Endothelial cell of hepatic sinusoid (primary cell): ENCODE data around the gene BAZ2B.
"Not testable (repeated sequence)": the region's sequence is repeated elsewhere in the genome, so short reads cannot be mapped to it uniquely, and the experiment has no call there.

ENCODE experiments used
- in situ Hi-C: cut with HindIII; loops from 2 replicates; pipeline ENCODE4 v1.10.0; 2017; ENCODE audit warnings: low sequenced_read_pairs

BAZ2B gene

GRCh38 chr2:159542101-159542500 is 74.2 kb downstream of the BAZ2B start:
- in situ Hi-C loops, result no loop called here

GRCh38 chr2:159539701-159540100 is 76.6 kb downstream of the BAZ2B start:
- in situ Hi-C loops, result no loop called here

GRCh38 chr2:159538801-159539200 is 77.5 kb downstream of the BAZ2B start:
- in situ Hi-C loops, result no loop called here

GRCh38 chr2:159535261-159535660 is 81.1 kb downstream of the BAZ2B start:
- in situ Hi-C loops, result not testable (repeated sequence)

GRCh38 chr2:159531475-159531874 is 84.9 kb downstream of the BAZ2B start:
- in situ Hi-C loops, result no loop called here

GRCh38 chr2:159526433-159526832 is 89.9 kb downstream of the BAZ2B start:
- in situ Hi-C loops, result no loop called here

- in situ Hi-C loops, result no loop called here
Measured at GRCh38 chr2:159525012-159525411, 91.3 kb downstream of the BAZ2B start.

GRCh38 chr2:159521272-159521671 is 95.1 kb downstream of the BAZ2B start:
- in situ Hi-C loops, result no loop called here

GRCh38 chr2:159518321-159519005 is 97.9 kb downstream of the BAZ2B start:
- in situ Hi-C loops, result no loop called here

GRCh38 chr2:159516241-159516758 is 100.0 kb downstream of the BAZ2B start:
- in situ Hi-C loops, result no loop called here

- in situ Hi-C loops, result no loop called here
Measured at GRCh38 chr2:159515441-159515840, 100.9 kb downstream of the BAZ2B start.

- in situ Hi-C loops, result no loop called here
Measured at GRCh38 chr2:159513745-159514144, 102.6 kb downstream of the BAZ2B start.

GRCh38 chr2:159508140-159508539 is 108.2 kb downstream of the BAZ2B start:
- in situ Hi-C loops, result no loop called here

GRCh38 chr2:159506764-159507440 is 109.4 kb downstream of the BAZ2B start:
- in situ Hi-C loops, result no loop called here

- in situ Hi-C loops, result no loop called here
Measured at GRCh38 chr2:159506202-159506601, 110.1 kb downstream of the BAZ2B start.

- in situ Hi-C loops, result no loop called here
Measured at GRCh38 chr2:159505196-159505595, 111.2 kb downstream of the BAZ2B start.

GRCh38 chr2:159501743-159502142 is 114.6 kb downstream of the BAZ2B start:
- in situ Hi-C loops, result no loop called here

GRCh38 chr2:159497847-159498246 is 118.5 kb downstream of the BAZ2B start:
- in situ Hi-C loops, result no loop called here

GRCh38 chr2:159497256-159497655 is 119.1 kb downstream of the BAZ2B start:
- in situ Hi-C loops, result no loop called here

- in situ Hi-C loops, result no loop called here
Measured at GRCh38 chr2:159489476-159489875, 126.9 kb downstream of the BAZ2B start.

- in situ Hi-C loops, result no loop called here
Measured at GRCh38 chr2:159484532-159484931, 131.8 kb downstream of the BAZ2B start.

GRCh38 chr2:159476329-159476728 is 140.0 kb downstream of the BAZ2B start:
- in situ Hi-C loops, result no loop called here
